GM12878 (cell line): ENCODE results near the gene SFXN5. TPM values are rescaled to one million over a fixed set of nuclear protein-coding genes. Genes with fewer than 3 reads are reported as not detected.

Source experiments
- ATAC-seq: fragments of 200-7000 bp; cut with Tn5 transposase; 3 replicates; pipeline ENCODE4 v1.9.1; 2020; ENCODE audit warnings: mild to moderate bottlenecking, moderate library complexity
- BruUV-seq: library from RNA; stranded (reverse); fragments of 400-500 nt; replicated peaks from 2 replicates; lab custom pipeline; 2021; lab: Mats Ljungman, UMichigan
- CTCF ChIA-PET: fragments of 300-600 bp; sonication (Branson Sonifier 250); formaldehyde crosslinking; extraction: SDS; loops from one replicate; lab custom pipeline; 2021; ENCODE audit warnings: inconsistent platforms; lab: Yijun Ruan, JAX
- POLR2A ChIA-PET: fragments of 350-600 bp; formaldehyde crosslinking; extraction: SDS; loops from one replicate; lab custom pipeline; 2021; ENCODE audit warnings: inconsistent platforms; lab: Charles Lee
- RAD21 ChIA-PET: fragments of 300-600 bp; sonication (Branson Sonifier 250); formaldehyde crosslinking; loops from one replicate; lab custom pipeline; 2023; ENCODE audit warnings: antibody characterized with exemption; ENCODE audit not compliant: unreplicated experiment; lab: Charles Lee
- SMC1A ChIA-PET: fragments of 300-600 bp; sonication (Branson Sonifier 250); formaldehyde crosslinking; loops from one replicate; lab custom pipeline; 2023; ENCODE audit not compliant: unreplicated experiment, uncharacterized antibody; lab: Charles Lee
- DNase-seq: peaks from one replicate; pipeline ENCODE4 v3.0.0-alpha.2; 2011; ENCODE audit warnings: low read depth, low spot score
- FAIRE-seq: peaks from 3 replicates; lab custom pipeline; 2011; peaks lifted over from hg19 to GRCh38; lab: Jason Lieb, UNC
- H2AFZ ChIP-seq: 2 replicates; pipeline ENCODE4 v1.6.0; 2011; ENCODE audit warnings: low read depth, low read length, control low read depth; ENCODE audit not compliant: control insufficient read depth
- H3K27ac ChIP-seq: 2 replicates; pipeline ENCODE4 v1.5.1; 2011; ENCODE audit warnings: control low read depth; ENCODE audit not compliant: control insufficient read depth, insufficient read depth
- H3K27me3 ChIP-seq, 2 experiments: replicated peaks in 1 of 2; 2 replicates each; pipeline versions ENCODE4 v1.6.0 to v1.6.1; 2011; ENCODE audit warnings: low read length in 1 of 2; ENCODE audit not compliant: control insufficient read depth in 2 of 2, insufficient read depth in 2 of 2
- H3K36me3 ChIP-seq, 2 experiments: 2 replicates each; pipeline ENCODE4 v1.5.1; 2011; ENCODE audit warnings: low read length in 1 of 2; ENCODE audit not compliant: control insufficient read depth in 2 of 2, insufficient read depth in 2 of 2
- H3K4me1 ChIP-seq: 2 replicates; pipeline ENCODE4 v1.6.1; 2011; ENCODE audit warnings: mild to moderate bottlenecking, low read length, moderate library complexity, mixed read lengths; ENCODE audit not compliant: control insufficient read depth, insufficient read depth
- H3K4me2 ChIP-seq: 2 replicates; pipeline ENCODE4 v1.6.0; 2011; ENCODE audit warnings: control low read depth; ENCODE audit not compliant: control insufficient read depth, insufficient read depth
- H3K4me3 ChIP-seq: fragments of 200-600 bp; sonication (generic); 2 replicates; pipeline ENCODE4 v1.5.1; 2016
- H3K79me2 ChIP-seq: 2 replicates; pipeline ENCODE4 v1.6.0; 2011; ENCODE audit warnings: low read length; ENCODE audit not compliant: control insufficient read depth, insufficient read depth
- H3K9ac ChIP-seq: 2 replicates; pipeline ENCODE4 v1.8.0; 2011; ENCODE audit warnings: low read length, control low read depth, mixed read lengths; ENCODE audit not compliant: control insufficient read depth, insufficient read depth
- H3K9me3 ChIP-seq: replicated peaks from 3 replicates; pipeline ENCODE4 v1.5.1; 2011; ENCODE audit warnings: mild to moderate bottlenecking, low read length; ENCODE audit not compliant: control insufficient read depth, insufficient read depth
- H4K20me1 ChIP-seq: 2 replicates; pipeline ENCODE4 v1.6.0; 2011; ENCODE audit not compliant: control insufficient read depth, insufficient read depth
- CHD4 ChIP-seq: fragments of 200-600 bp; sonication (generic); IDR thresholded peaks from 2 replicates; pipeline ENCODE4 v1.6.1; 2016; ENCODE audit warnings: mild to moderate bottlenecking
- ETV6 ChIP-seq, 2 experiments: fragments of 450-650 bp in 1 of 2; IDR thresholded peaks in 1 of 2; conservative IDR thresholded peaks in 1 of 2; 2 replicates each; pipeline ENCODE4 v1.6.1; 2014; ENCODE audit warnings: antibody characterized with exemption in 1 of 2, borderline replicate concordance in 1 of 2, low read depth in 1 of 2, mild to moderate bottlenecking in 1 of 2, moderate library complexity in 1 of 2
- IRF3 ChIP-seq: fragments of 450-650 bp; IDR thresholded peaks from 2 replicates; pipeline ENCODE4 v1.6.1; 2014; ENCODE audit warnings: mild to moderate bottlenecking
- IRF4 ChIP-seq: IDR thresholded peaks from 2 replicates; pipeline ENCODE4 v1.6.1; 2011; ENCODE audit warnings: low read depth, low read length
- MEF2A ChIP-seq: IDR thresholded peaks from 2 replicates; pipeline ENCODE4 v1.6.1; 2011; ENCODE audit warnings: low read depth, mild to moderate bottlenecking, low read length, moderate library complexity; ENCODE audit not compliant: insufficient read depth
- MXI1 ChIP-seq: fragments of 150-350 bp; IDR thresholded peaks from 2 replicates; pipeline ENCODE4 v1.6.1; 2011; ENCODE audit warnings: low read depth, mild to moderate bottlenecking, inconsistent platforms, low read length, improper control_type of control experiment
- NFIC ChIP-seq: IDR thresholded peaks from 2 replicates; pipeline ENCODE4 v1.6.1; 2012; ENCODE audit warnings: low read depth, mild to moderate bottlenecking, inconsistent platforms, low read length, moderate library complexity
- PBX3 ChIP-seq: IDR thresholded peaks from 2 replicates; pipeline ENCODE4 v1.6.1; 2011; ENCODE audit warnings: mild to moderate bottlenecking, low read depth, low read length, moderate library complexity; ENCODE audit not compliant: insufficient replicate concordance
- RUNX3 ChIP-seq: IDR thresholded peaks from 2 replicates; pipeline ENCODE4 v1.6.1; 2012; ENCODE audit warnings: low read length, inconsistent platforms
- SMAD5 ChIP-seq: IDR thresholded peaks from 2 replicates; pipeline ENCODE4 v1.6.1; 2016; ENCODE audit warnings: antibody characterized with exemption, low read depth
- SREBF1 ChIP-seq: IDR thresholded peaks from 2 replicates; pipeline ENCODE4 v1.6.1; 2012; ENCODE audit warnings: mild to moderate bottlenecking, low read length
- ZBED1 ChIP-seq: IDR thresholded peaks from 2 replicates; pipeline ENCODE4 v1.6.1; 2016; ENCODE audit warnings: borderline replicate concordance
- ZSCAN29 ChIP-seq: fragments of 450-650 bp; IDR thresholded peaks from 2 replicates; pipeline ENCODE4 v1.6.1; 2017; ENCODE audit warnings: mild to moderate bottlenecking, moderate library complexity
- WGBS: methylation state at CpG from one replicate; pipeline ENCODE4 v1.1.6; 2016; ENCODE audit warnings: low lambda C conversion rate; ENCODE audit not compliant: insufficient replicate concordance, insufficient coverage; ENCODE audit errors: missing lambda C conversion rate; 5-methylcytosine and 5-hydroxymethylcytosine counted together
- in situ Hi-C: fragments of 300-500 bp; cut with MboI; formaldehyde crosslinking; loops from 9 replicates; pipeline ENCODE4 v1.14.3; 2018; ENCODE audit warnings: mixed read lengths
- intact Hi-C: fragments of 100-400 bp; cut with micrococcal nuclease; formaldehyde crosslinking; loops from one replicate; pipeline ENCODE4 v1.14.2; 2022; ENCODE audit not compliant: unreplicated experiment
- polyA plus RNA-seq, 11 experiments: library from polyadenylated mRNA; depleted of rRNA in 4 of 11; unstranded in 6 of 11; stranded (reverse) in 5 of 11; fragments of >200 nt; fragmentation: Nextera tagmentation in 4 of 11; fragmentation: Illumina TruSeq in 1 of 11; extraction: Ambion mirVana in 4 of 11; extraction: Trizol in 1 of 11; gene quantifications; 1 replicate in 1 of 11; 2 replicates in 10 of 11; pipeline versions ENCODE4 v1.2.1 to v1.2.3, GENCODE V29; 2011 to 2016; ENCODE audit warnings: inconsistent platforms in 2 of 11, missing spikeins in 2 of 11, low read depth in 1 of 11
- total RNA-seq, 4 experiments: library from RNA; depleted of rRNA in 3 of 4; stranded (reverse); fragments of >200 nt in 3 of 4; fragmentation: Illumina TruSeq in 1 of 4; extraction: Trizol in 1 of 4; gene quantifications; 2 replicates each; pipeline versions ENCODE4 v1.2.1 to v1.2.3, GENCODE V29; 2013 to 2021

The SFXN5 gene
- total and polyA plus RNA-seq, 10 of the 15 experiments (the other 5 are each of a cell fraction or from before 2014, with no cell fraction given), result 3.3 to 15.9 (median 11.2) TPM

GRCh38 chr2:73020306-73020656, 51.2 kb downstream of the SFXN5 start:
- TF ChIP-seq ETV6 (conservative IDR thresholded peaks at IDR 0.05 in 1 of 2, IDR thresholded peaks at IDR 0.05 in 1 of 2; ENCODE audit: borderline replicate concordance in 1 of 2, low read depth in 1 of 2), result no peak
- no peak for TF ChIP-seq MXI1
- TF ChIP-seq NFIC, result no peak
- TF ChIP-seq RUNX3, result no peak
- no peak for TF ChIP-seq MEF2A
- no peak for TF ChIP-seq SMAD5
- TF ChIP-seq ZBED1, result no peak
- H3K9me3 ChIP-seq, result no peaks in the 10 kb centered on the region
- H3K4me2 ChIP-seq, result no peak overlapping the region
- BruUV-seq, result no TSS peak
- no peak for FAIRE-seq
- ChIA-PET SMC1A (no interaction called here), RAD21 (no interaction called here), CTCF (no interaction called here), POLR2A (no interaction called here)
- no peaks in the 10 kb centered on the region for H4K20me1 ChIP-seq
- no peak overlapping the region for H3K27ac ChIP-seq
- no peaks in the 10 kb centered on the region for H3K79me2 ChIP-seq
- no peaks in the 10 kb centered on the region for H3K36me3 ChIP-seq
- no peak overlapping the region for H2AFZ ChIP-seq
- DNase-seq, result no peak
- no peak for ATAC-seq
- H3K27me3 ChIP-seq, result no peaks in the 10 kb centered on the region
- no peak overlapping the region for H3K9ac ChIP-seq
- no peak overlapping the region for H3K4me3 ChIP-seq
- intact Hi-C loops, result no loop called here
- in situ Hi-C loops, result no loop called here
- no peaks in the 10 kb centered on the region for H3K4me1 ChIP-seq
- 69% methylated on average over 8 of the region's 8 CpGs for WGBS

GRCh38 chr2:73018188-73018825, 53.2 kb downstream of the SFXN5 start:
- no TSS peak for BruUV-seq
- SMC1A ChIA-PET, result no interaction called here
- no peaks in the 10 kb centered on the region for H3K9me3 ChIP-seq
- 76% methylated on average over 2 of the region's 2 CpGs for WGBS
- CTCF ChIA-PET, result interaction anchor here (1.2 kb wide), 1 partner anchor 126 kb away, joined by 5 read pairs; no protein-coding TSS in a partner anchor
- H3K4me1 ChIP-seq, result no peaks in the 10 kb centered on the region
- no peaks in the 10 kb centered on the region for H3K27me3 ChIP-seq
- H4K20me1 ChIP-seq, result no peaks in the 10 kb centered on the region
- no peak overlapping the region for H3K4me3 ChIP-seq
- intact Hi-C loops (no loop called here), in situ Hi-C loops (no loop called here)
- DNase-seq, result no peak
- POLR2A ChIA-PET, result no interaction called here
- no peak overlapping the region for H3K4me2 ChIP-seq
- no peak for FAIRE-seq
- no peak overlapping the region for H3K9ac ChIP-seq
- no peak overlapping the region for H2AFZ ChIP-seq
- no peaks in the 10 kb centered on the region for H3K79me2 ChIP-seq
- RAD21 ChIA-PET, result no interaction called here
- no peak for ATAC-seq
- H3K27ac ChIP-seq, result no peak overlapping the region
- no peaks in the 10 kb centered on the region for H3K36me3 ChIP-seq
- TF ChIP-seq IRF3 (no peak), CHD4 (no peak), SREBF1 (no peak), ZSCAN29 (no peak), PBX3 (no peak), IRF4 (no peak)
